HCT116 (cell line): ENCODE data around the gene PTPRA.
A peak's percentile ranks its signal among the peaks of the same experiment; 100 is the strongest.

Source experiments
- EZH2 ChIP-seq: fragments of 200-600 bp; sonication (generic); IDR thresholded peaks from 2 replicates; pipeline ENCODE4 v1.6.1; 2017; ENCODE audit warnings: antibody characterized with exemption, mixed run types
- YY1 ChIP-seq: IDR thresholded peaks from 2 replicates; pipeline ENCODE4 v1.6.1; 2011; ENCODE audit warnings: low read length, low read depth, moderate library complexity, mild to moderate bottlenecking; ENCODE audit not compliant: insufficient replicate concordance; ENCODE audit errors: extremely low read depth
- TF ChIP-seq, protein P1 (sequence below), 3 experiments: fragments of 200-600 bp in 1 of 3; sonication (generic) in 1 of 3; IDR thresholded peaks in 2 of 3; conservative IDR thresholded peaks in 1 of 3; 2 replicates each; pipeline ENCODE4 v1.5.1; 2012 to 2017; ENCODE audit warnings: low read depth in 2 of 3, low read length in 2 of 3, antibody characterized with exemption in 1 of 3, borderline replicate concordance in 1 of 3, control low read depth in 1 of 3, mild to moderate bottlenecking in 1 of 3, mixed read lengths in 1 of 3, mixed run types in 1 of 3, moderate library complexity in 1 of 3; ENCODE audit not compliant: insufficient read depth in 1 of 3
- TF ChIP-seq, protein P2 (sequence below): IDR thresholded peaks from 2 replicates; pipeline ENCODE4 v1.6.1; 2012; ENCODE audit warnings: low read depth

DNA sequence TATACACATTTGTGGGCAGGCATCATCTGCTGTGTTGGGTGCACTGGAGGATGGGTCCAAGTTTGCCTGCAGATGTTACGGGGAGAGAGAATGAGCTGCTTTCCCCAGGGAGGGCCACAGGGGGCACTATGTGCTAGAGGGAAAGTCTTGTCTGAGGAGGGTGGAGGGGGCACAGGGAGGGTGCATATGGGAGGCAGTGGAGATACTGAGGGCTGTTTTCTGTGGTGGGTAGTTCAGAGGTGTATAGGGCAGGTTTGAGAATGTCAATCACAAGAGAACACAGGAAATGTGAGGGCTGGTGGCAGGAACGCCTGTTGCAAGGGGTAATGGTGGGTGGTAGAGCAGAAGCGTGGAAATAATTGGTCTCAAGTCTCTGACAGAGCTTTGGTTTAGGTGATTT lies 7.7 kb upstream of the PTPRA start:
- TF ChIP-seq, protein P1, sequence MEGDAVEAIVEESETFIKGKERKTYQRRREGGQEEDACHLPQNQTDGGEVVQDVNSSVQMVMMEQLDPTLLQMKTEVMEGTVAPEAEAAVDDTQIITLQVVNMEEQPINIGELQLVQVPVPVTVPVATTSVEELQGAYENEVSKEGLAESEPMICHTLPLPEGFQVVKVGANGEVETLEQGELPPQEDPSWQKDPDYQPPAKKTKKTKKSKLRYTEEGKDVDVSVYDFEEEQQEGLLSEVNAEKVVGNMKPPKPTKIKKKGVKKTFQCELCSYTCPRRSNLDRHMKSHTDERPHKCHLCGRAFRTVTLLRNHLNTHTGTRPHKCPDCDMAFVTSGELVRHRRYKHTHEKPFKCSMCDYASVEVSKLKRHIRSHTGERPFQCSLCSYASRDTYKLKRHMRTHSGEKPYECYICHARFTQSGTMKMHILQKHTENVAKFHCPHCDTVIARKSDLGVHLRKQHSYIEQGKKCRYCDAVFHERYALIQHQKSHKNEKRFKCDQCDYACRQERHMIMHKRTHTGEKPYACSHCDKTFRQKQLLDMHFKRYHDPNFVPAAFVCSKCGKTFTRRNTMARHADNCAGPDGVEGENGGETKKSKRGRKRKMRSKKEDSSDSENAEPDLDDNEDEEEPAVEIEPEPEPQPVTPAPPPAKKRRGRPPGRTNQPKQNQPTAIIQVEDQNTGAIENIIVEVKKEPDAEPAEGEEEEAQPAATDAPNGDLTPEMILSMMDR (IDR thresholded peaks at IDR 0.05 in 2 of 3, conservative IDR thresholded peaks at IDR 0.05 in 1 of 3; ENCODE audit: borderline replicate concordance in 1 of 3, insufficient read depth in 1 of 3, low read depth in 2 of 3, low read length in 2 of 3), result peak; percentile 17 to 45 (median 32); a peak in 5 of 6 replicates
- TF ChIP-seq, protein P2, sequence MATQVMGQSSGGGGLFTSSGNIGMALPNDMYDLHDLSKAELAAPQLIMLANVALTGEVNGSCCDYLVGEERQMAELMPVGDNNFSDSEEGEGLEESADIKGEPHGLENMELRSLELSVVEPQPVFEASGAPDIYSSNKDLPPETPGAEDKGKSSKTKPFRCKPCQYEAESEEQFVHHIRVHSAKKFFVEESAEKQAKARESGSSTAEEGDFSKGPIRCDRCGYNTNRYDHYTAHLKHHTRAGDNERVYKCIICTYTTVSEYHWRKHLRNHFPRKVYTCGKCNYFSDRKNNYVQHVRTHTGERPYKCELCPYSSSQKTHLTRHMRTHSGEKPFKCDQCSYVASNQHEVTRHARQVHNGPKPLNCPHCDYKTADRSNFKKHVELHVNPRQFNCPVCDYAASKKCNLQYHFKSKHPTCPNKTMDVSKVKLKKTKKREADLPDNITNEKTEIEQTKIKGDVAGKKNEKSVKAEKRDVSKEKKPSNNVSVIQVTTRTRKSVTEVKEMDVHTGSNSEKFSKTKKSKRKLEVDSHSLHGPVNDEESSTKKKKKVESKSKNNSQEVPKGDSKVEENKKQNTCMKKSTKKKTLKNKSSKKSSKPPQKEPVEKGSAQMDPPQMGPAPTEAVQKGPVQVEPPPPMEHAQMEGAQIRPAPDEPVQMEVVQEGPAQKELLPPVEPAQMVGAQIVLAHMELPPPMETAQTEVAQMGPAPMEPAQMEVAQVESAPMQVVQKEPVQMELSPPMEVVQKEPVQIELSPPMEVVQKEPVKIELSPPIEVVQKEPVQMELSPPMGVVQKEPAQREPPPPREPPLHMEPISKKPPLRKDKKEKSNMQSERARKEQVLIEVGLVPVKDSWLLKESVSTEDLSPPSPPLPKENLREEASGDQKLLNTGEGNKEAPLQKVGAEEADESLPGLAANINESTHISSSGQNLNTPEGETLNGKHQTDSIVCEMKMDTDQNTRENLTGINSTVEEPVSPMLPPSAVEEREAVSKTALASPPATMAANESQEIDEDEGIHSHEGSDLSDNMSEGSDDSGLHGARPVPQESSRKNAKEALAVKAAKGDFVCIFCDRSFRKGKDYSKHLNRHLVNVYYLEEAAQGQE, result no peak
- TF ChIP-seq EZH2 (no peak), YY1 (no peak)
